GM12875 (cell line): ENCODE results near the gene IL36G.

Experiments
- H3K4me3 ChIP-seq: one replicate; pipeline ENCODE4 v1.5.1; 2011; ENCODE audit warnings: low read depth, low read length, control low read depth
- TF ChIP-seq, protein P1 (sequence below): IDR thresholded peaks from 2 replicates; pipeline ENCODE4 v1.5.1; 2011; ENCODE audit warnings: low read depth, mild to moderate bottlenecking, control low read depth, inconsistent platforms, low read length, moderate library complexity, borderline replicate concordance; ENCODE audit not compliant: insufficient read depth

Gene IL36G

DNA sequence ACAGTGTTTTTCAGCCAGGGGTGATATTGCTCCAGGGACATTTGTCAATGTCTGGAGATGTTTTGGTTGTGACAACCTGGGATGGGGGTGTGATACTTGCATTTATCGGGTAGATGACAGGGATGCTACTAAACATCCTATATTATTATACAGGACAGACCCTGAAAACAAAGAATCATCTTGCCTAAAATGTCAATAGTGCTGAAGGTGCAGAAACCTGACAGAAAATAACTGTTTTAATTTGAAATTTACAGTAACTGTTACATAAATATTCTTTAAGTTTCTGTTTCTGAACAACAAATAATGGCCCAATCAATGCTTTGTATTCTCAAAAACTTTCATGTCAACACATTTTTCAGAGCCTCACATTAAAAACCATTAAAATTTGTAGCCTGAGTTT lies 29.4 kb downstream of the IL36G start:
- H3K4me3 ChIP-seq: no peak overlapping the region
- TF ChIP-seq, protein P1, sequence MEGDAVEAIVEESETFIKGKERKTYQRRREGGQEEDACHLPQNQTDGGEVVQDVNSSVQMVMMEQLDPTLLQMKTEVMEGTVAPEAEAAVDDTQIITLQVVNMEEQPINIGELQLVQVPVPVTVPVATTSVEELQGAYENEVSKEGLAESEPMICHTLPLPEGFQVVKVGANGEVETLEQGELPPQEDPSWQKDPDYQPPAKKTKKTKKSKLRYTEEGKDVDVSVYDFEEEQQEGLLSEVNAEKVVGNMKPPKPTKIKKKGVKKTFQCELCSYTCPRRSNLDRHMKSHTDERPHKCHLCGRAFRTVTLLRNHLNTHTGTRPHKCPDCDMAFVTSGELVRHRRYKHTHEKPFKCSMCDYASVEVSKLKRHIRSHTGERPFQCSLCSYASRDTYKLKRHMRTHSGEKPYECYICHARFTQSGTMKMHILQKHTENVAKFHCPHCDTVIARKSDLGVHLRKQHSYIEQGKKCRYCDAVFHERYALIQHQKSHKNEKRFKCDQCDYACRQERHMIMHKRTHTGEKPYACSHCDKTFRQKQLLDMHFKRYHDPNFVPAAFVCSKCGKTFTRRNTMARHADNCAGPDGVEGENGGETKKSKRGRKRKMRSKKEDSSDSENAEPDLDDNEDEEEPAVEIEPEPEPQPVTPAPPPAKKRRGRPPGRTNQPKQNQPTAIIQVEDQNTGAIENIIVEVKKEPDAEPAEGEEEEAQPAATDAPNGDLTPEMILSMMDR: no peak

DNA sequence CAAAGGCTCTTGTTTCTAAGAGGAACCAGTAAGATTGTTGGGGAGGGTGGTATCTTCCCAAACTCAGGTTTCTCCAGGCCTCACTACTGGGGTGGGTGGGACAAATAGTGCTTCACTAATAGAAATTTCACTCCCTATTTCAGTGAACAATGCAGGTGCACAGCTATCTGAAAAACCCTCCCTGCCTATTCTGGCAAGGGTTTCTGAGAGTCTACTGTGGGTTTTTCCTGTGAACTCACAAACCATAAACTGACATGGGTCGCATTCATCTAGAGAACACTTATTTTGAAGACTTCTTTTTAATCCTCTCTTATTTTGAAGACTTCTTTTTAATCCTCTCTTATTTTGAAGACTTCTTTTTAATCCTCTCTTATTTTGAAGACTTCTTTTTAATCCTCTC lies 31.8 kb downstream of the IL36G start:
- H3K4me3 ChIP-seq: no peak overlapping the region
- TF ChIP-seq, protein P1: no peak

DNA sequence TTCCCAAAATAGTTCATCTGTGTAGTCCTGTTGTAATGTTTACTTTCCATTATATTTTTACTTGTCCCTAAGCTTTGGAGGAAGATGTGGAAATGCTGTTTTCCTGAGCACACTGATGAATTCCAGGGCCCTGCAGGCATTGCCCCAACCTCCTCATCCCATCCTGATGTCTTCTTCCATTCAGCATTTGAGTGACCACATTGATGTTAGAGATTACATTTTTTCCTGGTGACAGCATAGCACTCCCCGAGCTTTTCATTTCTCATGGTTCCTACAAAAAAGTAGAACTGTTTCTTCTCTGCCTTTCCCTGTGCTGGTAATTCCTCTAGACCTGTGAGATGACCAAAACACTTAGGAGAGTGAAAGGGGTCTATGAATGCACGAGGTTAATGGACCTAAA lies 32.3 kb downstream of the IL36G start:
- TF ChIP-seq, protein P1: no peak
- H3K4me3 ChIP-seq: no peak overlapping the region

DNA sequence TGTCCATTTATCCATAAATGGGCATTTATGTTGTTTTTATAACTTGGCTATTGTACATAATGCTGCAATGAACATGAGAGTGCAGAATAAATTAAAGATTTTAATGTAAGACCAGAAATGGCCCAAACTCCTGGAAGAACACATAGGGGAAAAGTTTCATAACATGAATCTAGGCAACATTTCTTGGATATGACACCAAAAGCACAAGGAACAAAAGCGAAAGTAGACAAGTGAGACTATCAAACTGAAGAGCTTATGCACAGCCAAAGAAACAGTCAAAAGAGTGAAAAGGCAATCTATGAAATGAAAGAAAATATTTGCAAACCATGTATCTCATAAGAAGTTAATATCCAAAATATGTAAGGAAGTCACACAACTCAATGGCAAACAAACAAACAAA lies 33.3 kb downstream of the IL36G start:
- TF ChIP-seq, protein P1: no peak
- no peak overlapping the region for H3K4me3 ChIP-seq

DNA sequence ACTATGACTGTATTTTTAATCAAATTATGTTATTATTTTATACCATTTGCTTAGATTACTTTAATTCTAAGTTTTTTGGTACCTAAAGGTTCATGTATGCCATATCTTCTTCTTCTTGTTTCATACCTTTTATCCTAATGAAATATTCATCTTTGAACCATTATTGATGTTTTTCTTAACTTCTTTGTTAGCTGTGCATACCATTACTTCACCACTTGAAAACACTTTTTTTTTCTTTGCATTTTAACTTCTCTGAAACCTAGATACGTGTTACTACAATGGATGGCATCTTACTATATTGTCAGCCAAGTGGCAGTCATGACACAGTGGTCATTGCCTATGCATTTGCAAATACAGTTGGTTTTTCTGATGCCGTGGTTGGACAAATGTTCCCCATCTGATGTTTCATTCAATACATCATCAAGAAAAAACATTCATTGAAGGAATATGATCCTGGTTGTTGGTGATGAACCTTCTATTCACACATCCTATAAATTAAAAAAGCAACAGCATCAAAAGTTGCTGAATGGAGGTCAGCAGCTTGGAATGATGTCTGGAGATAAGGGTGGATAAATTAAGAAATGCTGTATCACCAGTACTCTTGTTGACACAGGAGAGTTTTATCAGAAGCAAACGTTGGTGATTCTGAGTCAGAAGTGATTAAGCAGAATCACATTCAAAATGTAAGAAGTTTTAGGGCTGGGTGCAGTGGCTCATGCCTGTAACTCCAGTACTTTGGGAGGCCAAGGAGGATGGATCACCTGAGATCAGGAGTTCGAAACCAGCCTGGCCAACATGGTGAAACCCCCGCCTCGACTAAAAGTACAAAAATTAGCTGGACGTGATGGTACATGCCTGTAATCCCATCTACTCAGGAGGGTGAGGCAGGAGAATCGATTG lies 34.9 kb downstream of the IL36G start:
- H3K4me3 ChIP-seq: no peak overlapping the region
- TF ChIP-seq, protein P1: no peak

DNA sequence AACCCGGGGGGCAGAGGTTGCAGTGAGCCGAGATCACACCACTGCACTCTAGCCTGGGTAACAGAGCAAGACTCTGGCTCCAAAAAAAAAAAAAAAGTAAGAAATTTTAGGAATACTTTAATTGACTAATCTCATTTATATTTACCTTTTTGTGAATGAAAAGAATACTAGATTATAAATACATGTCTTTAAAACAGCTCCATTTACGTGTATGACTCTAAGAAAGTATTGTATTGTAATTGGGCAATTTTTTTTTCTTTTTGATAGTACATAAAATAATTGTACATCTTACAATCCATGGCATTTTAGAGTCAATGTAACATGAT lies 35.5 kb downstream of the IL36G start:
- TF ChIP-seq, protein P1: no peak
- no peak overlapping the region for H3K4me3 ChIP-seq

DNA sequence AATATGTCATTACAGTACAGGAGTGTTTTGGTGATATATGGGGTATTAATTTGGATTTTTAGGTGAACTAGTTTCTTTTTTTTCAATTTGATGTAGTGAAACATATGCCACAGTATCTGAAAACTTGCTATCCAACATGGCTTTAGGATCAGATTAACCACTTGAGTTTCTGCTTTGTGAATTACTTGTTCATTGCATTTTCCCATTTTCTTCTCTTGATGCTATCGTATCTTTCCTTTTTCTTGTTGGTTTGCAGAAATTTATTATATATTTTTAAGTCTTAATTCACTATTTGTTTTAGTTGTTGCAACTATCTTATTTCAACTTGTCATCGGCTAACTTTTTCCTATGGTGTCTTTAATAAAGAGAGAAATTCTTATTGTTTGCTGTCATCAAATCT lies 36.3 kb downstream of the IL36G start:
- no peak overlapping the region for H3K4me3 ChIP-seq
- TF ChIP-seq, protein P1: no peak
